ENCODE data around the gene DCLRE1C.
"Not testable (repeated sequence)": the region's sequence is repeated elsewhere in the genome, so short reads cannot be mapped to it uniquely, and the experiment has no call there.

DCLRE1C gene

GRCh38 chr10:14891151-14891550 lies 62.7 kb downstream of the DCLRE1C start:
- intact Hi-C loops (cut with DNase I) = no loop called here
- no peak for DNase-seq

- intact Hi-C loops (cut with DNase I) = no loop called here
- no peak for DNase-seq
These were observed 64.6 kb downstream of the DCLRE1C start for GRCh38 chr10:14889318-14889717.

GRCh38 chr10:14884082-14884481 lies 69.8 kb downstream of the DCLRE1C start:
- DNase-seq = no peak
- intact Hi-C loops (cut with DNase I) = no loop called here

- intact Hi-C loops (cut with DNase I) = no loop called here
- DNase-seq = no peak
These were observed 73.7 kb downstream of the DCLRE1C start for GRCh38 chr10:14880229-14880628.

- DNase-seq = no peak
- intact Hi-C loops (cut with DNase I) = loop anchor here (2.0 to 5.0 kb wide), 4 partner anchors 41 to 278 kb away; partner anchors contain the start of genes CDNF, HSPA14, MEIG1 and MSANTD7
These were observed 74.0 kb downstream of the DCLRE1C start for GRCh38 chr10:14879928-14880193.

GRCh38 chr10:14879124-14879927 lies 74.6 kb downstream of the DCLRE1C start:
- DNase-seq = peak in 5 of 10 donors; percentile 13 to 84 (median 71)
- intact Hi-C loops (cut with DNase I) = loop anchor here (2.0 to 5.0 kb wide), 4 partner anchors 41 to 277 kb away; partner anchors contain the start of genes CDNF, HSPA14, MEIG1 and MSANTD7

- intact Hi-C loops (cut with DNase I) = loop anchor here (2.0 to 5.0 kb wide), 4 partner anchors 40 to 276 kb away; partner anchors contain the start of genes CDNF, HSPA14, MEIG1 and MSANTD7
- peak; percentile 87 to 99 (median 92) for DNase-seq
These were observed 75.4 kb downstream of the DCLRE1C start, which contains the start of gene SUV39H2 for GRCh38 chr10:14878266-14879123. SUV39H2 (plus strand) TSS chr10:14878866; CDS start chr10:14878889, 23 bp downstream.

GRCh38 chr10:14876764-14877163 lies 77.1 kb downstream of the DCLRE1C start:
- intact Hi-C loops (cut with DNase I) = loop anchor here (5.0 kb wide), 2 partner anchors 221 to 274 kb away; partner anchors contain the start of gene RPP38
- DNase-seq = no peak

- no peak for DNase-seq
- intact Hi-C loops (cut with DNase I) = loop anchor here (5.0 kb wide), 2 partner anchors 221 to 274 kb away; partner anchors contain the start of gene RPP38
These were observed 78.0 kb downstream of the DCLRE1C start for GRCh38 chr10:14875941-14876340.

- intact Hi-C loops (cut with DNase I) = no loop called here
- DNase-seq = no peak
These were observed 80.7 kb downstream of the DCLRE1C start for GRCh38 chr10:14873090-14873760.

GRCh38 chr10:14864871-14865270 lies 89.0 kb downstream of the DCLRE1C start:
- DNase-seq; intact Hi-C loops (cut with DNase I): not testable (repeated sequence)

- intact Hi-C loops (cut with DNase I); DNase-seq: not testable (repeated sequence)
These were observed 89.4 kb downstream of the DCLRE1C start for GRCh38 chr10:14864466-14864865.

- intact Hi-C loops (cut with DNase I) = no loop called here
- no peak for DNase-seq
These were observed 93.1 kb downstream of the DCLRE1C start for GRCh38 chr10:14860791-14861190.

GRCh38 chr10:14859775-14860174 lies 94.1 kb downstream of the DCLRE1C start:
- intact Hi-C loops (cut with DNase I) = no loop called here
- DNase-seq = no peak

GRCh38 chr10:14859043-14859442 lies 94.9 kb downstream of the DCLRE1C start:
- no peak for DNase-seq
- intact Hi-C loops (cut with DNase I) = no loop called here

- intact Hi-C loops (cut with DNase I) = no loop called here
- no peak for DNase-seq
These were observed 95.4 kb downstream of the DCLRE1C start for GRCh38 chr10:14858338-14858960.

- intact Hi-C loops (cut with DNase I) = no loop called here
- DNase-seq = no peak
These were observed 98.4 kb downstream of the DCLRE1C start for GRCh38 chr10:14855453-14855852.

GRCh38 chr10:14852236-14852635 lies 101.7 kb downstream of the DCLRE1C start:
- DNase-seq = no peak
- intact Hi-C loops (cut with DNase I) = no loop called here

All from posterior cingulate gyrus (tissue), 11 donors.